H9 (cell line): ENCODE measurements around the gene PRPF38B. TPM values are rescaled to one million over a fixed set of nuclear protein-coding genes. Genes with fewer than 3 reads are reported as not detected.

ENCODE experiments used
- DNase-seq: peaks from one replicate; pipeline ENCODE4 v3.0.0-alpha.2; 2017
- H2AFZ ChIP-seq: one replicate; pipeline ENCODE4 v1.6.1; 2013; ENCODE audit warnings: mild to moderate bottlenecking, low read length, control low read depth, moderate library complexity
- H2AK5ac ChIP-seq: 2 replicates; pipeline ENCODE4 v1.6.1; 2013; ENCODE audit warnings: low read length, control low read depth, mixed read lengths; ENCODE audit not compliant: insufficient read length
- H2BK120ac ChIP-seq: one replicate; pipeline ENCODE4 v1.6.1; 2013; ENCODE audit warnings: low read depth, mild to moderate bottlenecking, low read length, control low read depth, inconsistent platforms; ENCODE audit not compliant: poor library complexity, severe bottlenecking
- H2BK12ac ChIP-seq: 2 replicates; pipeline ENCODE4 v1.6.1; 2013; ENCODE audit warnings: low read length, control low read depth, mixed read lengths, low read depth; ENCODE audit not compliant: insufficient read length
- H2BK15ac ChIP-seq: 2 replicates; pipeline ENCODE4 v1.6.1; 2013; ENCODE audit warnings: low read depth, low read length, control low read depth
- H2BK20ac ChIP-seq: one replicate; pipeline ENCODE4 v1.6.1; 2013; ENCODE audit warnings: low read depth, mild to moderate bottlenecking, low read length, control low read depth, inconsistent platforms; ENCODE audit not compliant: poor library complexity, severe bottlenecking
- H2BK5ac ChIP-seq: 2 replicates; pipeline ENCODE4 v1.6.1; 2013; ENCODE audit warnings: low read length, control low read depth, mixed read lengths; ENCODE audit not compliant: insufficient read length
- H3K14ac ChIP-seq: 2 replicates; pipeline ENCODE4 v1.6.1; 2013; ENCODE audit warnings: low read length, control low read depth; ENCODE audit not compliant: insufficient read depth
- H3K18ac ChIP-seq: 2 replicates; pipeline ENCODE4 v1.6.1; 2013; ENCODE audit warnings: low read depth, mild to moderate bottlenecking, mixed read lengths, low read length, control low read depth; ENCODE audit not compliant: insufficient read length
- H3K23ac ChIP-seq: 2 replicates; pipeline ENCODE4 v1.6.1; 2013; ENCODE audit warnings: low read length, control low read depth, mixed read lengths, low read depth; ENCODE audit not compliant: insufficient read length
- H3K23me2 ChIP-seq: 2 replicates; pipeline ENCODE4 v1.6.1; 2013; ENCODE audit warnings: low read depth, mild to moderate bottlenecking, mixed read lengths, low read length, control low read depth; ENCODE audit not compliant: insufficient read length, poor library complexity, severe bottlenecking
- H3K27ac ChIP-seq: 2 replicates; pipeline ENCODE4 v1.5.1; 2013; ENCODE audit warnings: low read length, control low read depth, mixed read lengths, low read depth; ENCODE audit not compliant: insufficient read length
- H3K27me3 ChIP-seq: 2 replicates; pipeline ENCODE4 v1.6.1; 2013; ENCODE audit warnings: low read length, control low read depth, inconsistent platforms; ENCODE audit not compliant: insufficient read depth
- H3K4ac ChIP-seq: 2 replicates; pipeline ENCODE4 v1.6.1; 2013; ENCODE audit warnings: low read depth, mild to moderate bottlenecking, control low read depth, inconsistent platforms, low read length, moderate library complexity
- H3K4me1 ChIP-seq: 2 replicates; pipeline ENCODE4 v1.6.1; 2013; ENCODE audit warnings: low read length, control low read depth, inconsistent platforms; ENCODE audit not compliant: insufficient read depth
- H3K4me2 ChIP-seq: 2 replicates; pipeline ENCODE4 v1.6.1; 2013; ENCODE audit warnings: low read length, control low read depth, mixed read lengths; ENCODE audit not compliant: insufficient read length, insufficient read depth
- H3K56ac ChIP-seq: 2 replicates; pipeline ENCODE4 v1.6.1; 2013; ENCODE audit warnings: low read depth, mild to moderate bottlenecking, mixed read lengths, low read length, control low read depth; ENCODE audit not compliant: insufficient read length
- H3K79me1 ChIP-seq: 2 replicates; pipeline ENCODE4 v1.6.1; 2013; ENCODE audit warnings: low read depth, mild to moderate bottlenecking, moderate library complexity, low read length, control low read depth, inconsistent platforms; ENCODE audit not compliant: insufficient read depth, poor library complexity, severe bottlenecking
- H3K79me2 ChIP-seq: 2 replicates; pipeline ENCODE4 v1.6.1; 2013; ENCODE audit warnings: low read length, control low read depth, inconsistent platforms; ENCODE audit not compliant: insufficient read depth
- H3K9ac ChIP-seq: 2 replicates; pipeline ENCODE4 v1.6.1; 2013; ENCODE audit warnings: low read length, control low read depth, mixed read lengths; ENCODE audit not compliant: insufficient read length; ENCODE audit errors: extremely low read depth
- H3K9me3 ChIP-seq: one replicate; pipeline ENCODE4 v1.6.1; 2013; ENCODE audit warnings: low read depth, low read length, inconsistent platforms; ENCODE audit not compliant: control insufficient read depth
- H3T11ph ChIP-seq: one replicate; pipeline ENCODE4 v1.6.1; 2013; ENCODE audit warnings: mild to moderate bottlenecking, low read length, control low read depth, inconsistent platforms
- H4K20me1 ChIP-seq: one replicate; pipeline ENCODE4 v1.6.1; 2013; ENCODE audit not compliant: control insufficient read depth, insufficient read length, insufficient read depth
- H4K5ac ChIP-seq: 2 replicates; pipeline ENCODE4 v1.6.1; 2013; ENCODE audit warnings: low read depth, mild to moderate bottlenecking, mixed read lengths, low read length, control low read depth; ENCODE audit not compliant: insufficient read length
- H4K8ac ChIP-seq: replicated peaks from 2 replicates; pipeline ENCODE4 v1.6.1; 2013; ENCODE audit warnings: low read length, control low read depth, mixed read lengths, low read depth; ENCODE audit not compliant: insufficient read length
- H4K91ac ChIP-seq: 2 replicates; pipeline ENCODE4 v1.6.1; 2013; ENCODE audit warnings: low read depth, mild to moderate bottlenecking, moderate library complexity, mixed read lengths, low read length, control low read depth; ENCODE audit not compliant: insufficient read length
- H3K27ac Mint-ChIP-seq, 3 experiments: 2 replicates in 2 of 3; 3 replicates in 1 of 3; pipeline ENCODE4 v1.8.0; 2020 to 2021; ENCODE audit warnings: mixed read lengths in 3 of 3, mild to moderate bottlenecking in 1 of 3, moderate library complexity in 1 of 3
- H3K27me3 Mint-ChIP-seq: 2 replicates; pipeline ENCODE4 v1.8.0; 2021; ENCODE audit warnings: low read depth, mild to moderate bottlenecking, moderate library complexity, mixed read lengths
- H3K36me3 Mint-ChIP-seq, 3 experiments: 2 replicates in 2 of 3; 3 replicates in 1 of 3; pipeline ENCODE4 v1.8.0; 2020 to 2021; ENCODE audit warnings: low read depth in 3 of 3, mixed read lengths in 3 of 3; ENCODE audit not compliant: insufficient read depth in 1 of 3
- H3K4me1 Mint-ChIP-seq, 2 experiments: 2 replicates each; pipeline ENCODE4 v1.8.0; 2020; ENCODE audit warnings: mixed read lengths in 2 of 2
- H3K4me3 Mint-ChIP-seq, 2 experiments: 2 replicates in 1 of 2; 3 replicates in 1 of 2; pipeline ENCODE4 v1.8.0; 2020 to 2021; ENCODE audit warnings: mild to moderate bottlenecking in 2 of 2, mixed read lengths in 2 of 2, moderate library complexity in 1 of 2
- H3K9me3 Mint-ChIP-seq, 2 experiments: 2 replicates in 1 of 2; 3 replicates in 1 of 2; pipeline ENCODE4 v1.8.0; 2020; ENCODE audit warnings: mild to moderate bottlenecking in 2 of 2, mixed read lengths in 2 of 2, moderate library complexity in 1 of 2
- CTCF ChIP-seq: fragments of 200-600 bp; sonication (generic); conservative IDR thresholded peaks from 3 replicates; pipeline ENCODE4 v1.8.0; 2021; ENCODE audit warnings: antibody characterized with exemption, mild to moderate bottlenecking
- WGBS: extraction: QIAGEN DNeasy Blood & Tissue Kit; methylation state at CpG from one replicate; pipeline ENCODE4 v1.1.7; 2013; ENCODE audit warnings: missing lambda C conversion rate, low lambda C conversion rate, mixed read lengths; ENCODE audit not compliant: insufficient read length; ENCODE audit errors: extremely low coverage; 5-methylcytosine and 5-hydroxymethylcytosine counted together
- total RNA-seq: library from RNA; stranded (reverse); gene quantifications from 2 replicates; pipeline ENCODE4 v1.2.1, GENCODE V29; 2021

The PRPF38B gene
- total RNA-seq, 1 experiment from 2014 or later, result 60.0 TPM

- Histone ChIP-seq H2AK5ac (no peak overlapping the region), H2BK5ac (no peak overlapping the region), H2BK15ac (no peak overlapping the region), H3T11ph (no peak overlapping the region), H3K56ac (no peak overlapping the region), H3K9ac (no peak overlapping the region), H2BK12ac (no peak overlapping the region), H3K23me2 (no peaks in the 10 kb centered on the region), H3K4me2 (no peak overlapping the region), H3K9me3 (no peaks in the 10 kb centered on the region), H3K27me3 (no peaks in the 10 kb centered on the region), H3K27ac (no peak overlapping the region), H4K91ac (no peak overlapping the region), H2BK120ac (no peak overlapping the region), H2AFZ (no peak overlapping the region), H3K23ac (no peak overlapping the region), H4K8ac (no peak overlapping the region), H3K79me2 (no peaks in the 10 kb centered on the region), H3K79me1 (no peaks in the 10 kb centered on the region), H3K4me1 (no peaks in the 10 kb centered on the region), H3K18ac (no peak overlapping the region), H3K14ac (no peak overlapping the region), H4K5ac (no peak overlapping the region), H3K4ac (no peak overlapping the region), H2BK20ac (no peak overlapping the region), H4K20me1 (no peaks in the 10 kb centered on the region)
- DNase-seq, result no peak
- no peak for TF ChIP-seq CTCF
- no peaks in the 10 kb centered on the region for H3K36me3 Mint-ChIP-seq
- H3K27ac Mint-ChIP-seq, result no peak overlapping the region; a peak in 1 of 7 replicates
- H3K4me3 Mint-ChIP-seq, result no peak overlapping the region
- no CpG with 5 or more reads among the region's 1 CpG for WGBS
- H3K4me1 Mint-ChIP-seq, result no peaks in the 10 kb centered on the region
- H3K9me3 Mint-ChIP-seq, result no peaks in the 10 kb centered on the region
- H3K27me3 Mint-ChIP-seq, result peaks cover 5% of the 10 kb centered on the region
Measured at GRCh38 chr1:108732398-108732797, 40.3 kb downstream of the PRPF38B start.
